ENCODE results near the gene RYK. TPM values are rescaled to one million over a fixed set of nuclear protein-coding genes. Genes with fewer than 3 reads are reported as not detected.

Gene RYK
- total RNA-seq, 1 donor from 2014 or later: 85.2 TPM

GRCh38 chr3:134134240-134134639 lies 116.4 kb downstream of the RYK start:
- Mint-ChIP-seq H3K4me3 (ENCODE audit: low read depth) (no peak overlapping the region), H3K36me3 (ENCODE audit: insufficient read depth) (peaks cover 31% of the 10 kb centered on the region), H3K4me1 (ENCODE audit: low read depth) (no peaks in the 10 kb centered on the region), H3K27ac (no peak overlapping the region), H3K27me3 (no peaks in the 10 kb centered on the region), H3K9me3 (ENCODE audit: low read depth) (peaks cover 32% of the 10 kb centered on the region)
- no peak for DNase-seq (ENCODE audit: low spot score, unreplicated experiment)
- TF ChIP-seq CTCF (IDR thresholded peaks at IDR 0.05; ENCODE audit: unreplicated experiment): no peak

- no peak overlapping the region for H3K4me3 Mint-ChIP-seq (ENCODE audit: low read depth)
- TF ChIP-seq CTCF (IDR thresholded peaks at IDR 0.05; ENCODE audit: unreplicated experiment): no peak
- H3K27ac Mint-ChIP-seq: no peak overlapping the region
- no peaks in the 10 kb centered on the region for H3K27me3 Mint-ChIP-seq
- H3K36me3 Mint-ChIP-seq (ENCODE audit: insufficient read depth): peaks cover 32% of the 10 kb centered on the region
- H3K9me3 Mint-ChIP-seq (ENCODE audit: low read depth): peaks cover 30% of the 10 kb centered on the region
- H3K4me1 Mint-ChIP-seq (ENCODE audit: low read depth): no peaks in the 10 kb centered on the region
- DNase-seq (ENCODE audit: low spot score, unreplicated experiment): no peak
Observed at GRCh38 chr3:134132961-134133360, 117.7 kb downstream of the RYK start.

- Mint-ChIP-seq H3K36me3 (ENCODE audit: insufficient read depth) (peaks cover 56% of the 10 kb centered on the region), H3K4me3 (ENCODE audit: low read depth) (no peak overlapping the region), H3K27ac (no peak overlapping the region), H3K9me3 (ENCODE audit: low read depth) (peaks cover 49% of the 10 kb centered on the region), H3K27me3 (no peaks in the 10 kb centered on the region), H3K4me1 (ENCODE audit: low read depth) (no peaks in the 10 kb centered on the region)
- no peak for TF ChIP-seq CTCF (IDR thresholded peaks at IDR 0.05; ENCODE audit: unreplicated experiment)
- DNase-seq (ENCODE audit: low spot score, unreplicated experiment): no peak
Observed at GRCh38 chr3:134126153-134126552, 124.5 kb downstream of the RYK start.

GRCh38 chr3:134114726-134115125 lies 135.9 kb downstream of the RYK start:
- Mint-ChIP-seq H3K4me3 (ENCODE audit: low read depth) (no peak overlapping the region), H3K27me3 (no peaks in the 10 kb centered on the region), H3K9me3 (ENCODE audit: low read depth) (peaks cover 29% of the 10 kb centered on the region), H3K4me1 (ENCODE audit: low read depth) (no peaks in the 10 kb centered on the region), H3K36me3 (ENCODE audit: insufficient read depth) (peaks cover 6% of the 10 kb centered on the region), H3K27ac (no peak overlapping the region)
- no peak for DNase-seq (ENCODE audit: low spot score, unreplicated experiment)
- no peak for TF ChIP-seq CTCF (IDR thresholded peaks at IDR 0.05; ENCODE audit: unreplicated experiment)

- DNase-seq (ENCODE audit: low spot score, unreplicated experiment): no peak
- no peak for TF ChIP-seq CTCF (IDR thresholded peaks at IDR 0.05; ENCODE audit: unreplicated experiment)
- Mint-ChIP-seq H3K27me3 (no peaks in the 10 kb centered on the region), H3K4me1 (ENCODE audit: low read depth) (no peaks in the 10 kb centered on the region), H3K27ac (no peak overlapping the region), H3K36me3 (ENCODE audit: insufficient read depth) (peaks cover 8% of the 10 kb centered on the region), H3K4me3 (ENCODE audit: low read depth) (no peak overlapping the region), H3K9me3 (ENCODE audit: low read depth) (peaks cover 10% of the 10 kb centered on the region)
Observed at GRCh38 chr3:134111616-134112015, 139.0 kb downstream of the RYK start.

Data from progenitor cell of endocrine pancreas (in vitro differentiated cells).